ENCODE results near the gene RSPH6A. TPM values are rescaled to one million over a fixed set of nuclear protein-coding genes. Genes with fewer than 3 reads are reported as not detected.

The RSPH6A gene
- total RNA-seq, 1 experiment from 2014 or later = 0.39 TPM

GRCh38 chr19:45860359-45861259, 45.5 kb upstream of the RSPH6A start:
- Histone ChIP-seq H3K9me2 (ENCODE audit: insufficient read depth) (no peaks in the 10 kb centered on the region), H3K27ac (no peak overlapping the region), H2AFZ (no peak overlapping the region), H3K4me3 (no peak overlapping the region), H3F3A (ENCODE audit: insufficient read depth, low read depth) (peaks cover 19% of the 10 kb centered on the region; the same call in 1 of the 2 replicates), H3K9me3 (ENCODE audit: insufficient read depth, low read depth) (no peaks in the 10 kb centered on the region), H3K79me2 (ENCODE audit: low read depth) (peaks cover 55% of the 10 kb centered on the region), H3K4me1 (replicated peaks; ENCODE audit: insufficient read depth) (peaks cover 15% of the 10 kb centered on the region), H3K27me3 (ENCODE audit: insufficient read depth, low read depth) (peaks cover 20% of the 10 kb centered on the region), H3K36me3 (ENCODE audit: low read depth) (peaks cover 14% of the 10 kb centered on the region; the same call in 1 of the 2 replicates), H4K20me1 (ENCODE audit: insufficient read depth) (peaks cover 8% of the 10 kb centered on the region; the same call in 1 of the 2 replicates), H3K4me2 (peak overlapping the region; percentile 81)
- no peak for DNase-seq
- intact Hi-C loops (cut with micrococcal nuclease; ENCODE audit: unreplicated experiment) = loop anchor here (10.0 kb wide), 2 partner anchors 214 to 404 kb away; no protein-coding TSS in a partner anchor
- ChIA-PET CTCF (no interaction called here), POLR2A (ENCODE audit: unreplicated experiment) (no interaction called here)
- BruUV-seq (replicated peaks) = no TSS peak
- TF ChIP-seq CTCF (conservative IDR thresholded peaks at IDR 0.05) = no peak
- TF ChIP-seq EZH2 (IDR thresholded peaks at IDR 0.05; ENCODE audit: low read depth) = no peak

GRCh38 chr19:45854167-45854778, 39.2 kb upstream of the RSPH6A start:
- no peak overlapping the region for H3K27ac ChIP-seq
- DNase-seq = peak in 1 of 2 experiments; percentile 10
- no peaks in the 10 kb centered on the region for H3K27me3 ChIP-seq (ENCODE audit: insufficient read depth, low read depth)
- peaks cover 39% of the 10 kb centered on the region for H3K36me3 ChIP-seq (ENCODE audit: low read depth)
- no peaks in the 10 kb centered on the region for H3K4me1 ChIP-seq (replicated peaks; ENCODE audit: insufficient read depth)
- H3K79me2 ChIP-seq (ENCODE audit: low read depth) = peaks cover 28% of the 10 kb centered on the region
- no peak overlapping the region for H3K4me2 ChIP-seq
- H4K20me1 ChIP-seq (ENCODE audit: insufficient read depth) = peaks cover 18% of the 10 kb centered on the region; the same call in 1 of the 2 replicates
- no peak overlapping the region for H2AFZ ChIP-seq
- H3K9me3 ChIP-seq (ENCODE audit: insufficient read depth, low read depth) = no peaks in the 10 kb centered on the region
- H3F3A ChIP-seq (ENCODE audit: insufficient read depth, low read depth) = peaks cover 11% of the 10 kb centered on the region
- no TSS peak for BruUV-seq (replicated peaks)
- H3K4me3 ChIP-seq = no peak overlapping the region
- no peaks in the 10 kb centered on the region for H3K9me2 ChIP-seq (ENCODE audit: insufficient read depth)
- intact Hi-C loops (cut with micrococcal nuclease; ENCODE audit: unreplicated experiment) = no loop called here
- POLR2A ChIA-PET (ENCODE audit: unreplicated experiment) = interaction anchor here (0.6 kb wide), 1 partner anchor 124 kb away, joined by 4 read pairs; no protein-coding TSS in a partner anchor
- CTCF ChIA-PET = no interaction called here
- no peak for TF ChIP-seq CTCF (conservative IDR thresholded peaks at IDR 0.05)

- Histone ChIP-seq H3K4me2 (no peak overlapping the region), H3K79me2 (ENCODE audit: low read depth) (peaks cover 16% of the 10 kb centered on the region; the same call in 1 of the 2 replicates), H3K9me2 (ENCODE audit: insufficient read depth) (no peaks in the 10 kb centered on the region), H3K36me3 (ENCODE audit: low read depth) (peaks cover 45% of the 10 kb centered on the region), H3K4me3 (no peak overlapping the region), H3K27ac (no peak overlapping the region), H2AFZ (no peak overlapping the region), H4K20me1 (ENCODE audit: insufficient read depth) (0 out of 2 replicates have a peak, but pooled peaks cover 21% of the 10 kb centered on the region), H3K9me3 (ENCODE audit: insufficient read depth, low read depth) (no peaks in the 10 kb centered on the region), H3K27me3 (ENCODE audit: insufficient read depth, low read depth) (no peaks in the 10 kb centered on the region), H3K4me1 (replicated peaks; ENCODE audit: insufficient read depth) (no peaks in the 10 kb centered on the region), H3F3A (ENCODE audit: insufficient read depth, low read depth) (peaks cover 19% of the 10 kb centered on the region)
- CTCF ChIA-PET = no interaction called here
- DNase-seq = peak; percentile 9 to 32
- TF ChIP-seq EZH2 (IDR thresholded peaks at IDR 0.05; ENCODE audit: low read depth) (no peak), CTCF (conservative IDR thresholded peaks at IDR 0.05) (no peak)
- intact Hi-C loops (cut with micrococcal nuclease; ENCODE audit: unreplicated experiment) = no loop called here
- POLR2A ChIA-PET (ENCODE audit: unreplicated experiment) = interaction anchor here (0.6 kb wide), 1 partner anchor 215 kb away, joined by 7 read pairs; no protein-coding TSS in a partner anchor
- no TSS peak for BruUV-seq (replicated peaks)
Measured at GRCh38 chr19:45852983-45853382, 37.9 kb upstream of the RSPH6A start.

All from PC-9 (cell line).